ENCODE measurements around the gene ALDH8A1. TPM values are rescaled to one million over a fixed set of nuclear protein-coding genes. Genes with fewer than 3 reads are reported as not detected.

Gene ALDH8A1
- total RNA-seq, 1 experiment from 2014 or later: 0.83 TPM

DNA sequence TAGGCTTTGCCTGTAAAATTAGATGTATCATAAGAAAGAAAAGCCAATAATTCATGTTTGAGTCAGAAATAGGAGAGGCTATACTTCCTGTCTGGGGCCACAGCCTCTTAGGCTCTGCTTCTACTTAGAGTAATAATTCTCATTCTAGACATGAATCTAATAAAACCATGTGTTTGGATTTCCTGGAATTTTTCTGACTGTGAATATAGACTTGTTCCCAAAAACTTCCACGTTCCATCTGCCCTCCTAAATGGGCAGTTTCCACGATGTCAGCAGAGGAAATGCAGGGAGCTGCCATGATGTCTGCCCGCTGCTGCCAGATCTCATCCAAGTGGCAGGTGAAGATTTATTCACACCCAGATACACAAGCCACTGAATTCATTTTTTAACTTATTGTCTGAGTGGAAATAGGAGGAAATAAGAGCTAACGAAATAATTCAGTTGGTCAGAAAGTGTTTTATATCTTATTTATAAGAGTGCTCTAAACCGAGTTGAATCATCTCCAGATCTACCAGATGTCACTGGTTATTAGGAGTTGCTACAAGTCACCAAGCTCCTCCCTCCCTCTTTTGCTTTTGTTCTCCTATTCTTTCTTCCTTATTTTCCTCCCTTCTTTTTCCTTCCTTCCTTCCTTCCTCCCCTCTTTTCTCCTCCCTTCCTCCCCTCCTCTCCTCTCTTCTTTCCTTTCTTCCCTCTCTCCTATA is 69.3 kb downstream of the ALDH8A1 start:
- Histone ChIP-seq H2AFZ (no peak overlapping the region), H3K27ac (no peak overlapping the region), H3K9me3 (ENCODE audit: insufficient read depth, low read depth) (no peaks in the 10 kb centered on the region), H3F3A (ENCODE audit: insufficient read depth, low read depth) (no peaks in the 10 kb centered on the region), H3K27me3 (ENCODE audit: insufficient read depth, low read depth) (no peaks in the 10 kb centered on the region), H4K20me1 (ENCODE audit: insufficient read depth) (no peaks in the 10 kb centered on the region), H3K36me3 (ENCODE audit: low read depth) (no peaks in the 10 kb centered on the region), H3K4me1 (replicated peaks; ENCODE audit: insufficient read depth) (no peaks in the 10 kb centered on the region), H3K4me2 (no peak overlapping the region), H3K9me2 (ENCODE audit: insufficient read depth) (0 out of 2 replicates have a peak, but pooled peaks cover 4% of the 10 kb centered on the region), H3K4me3 (no peak overlapping the region), H3K79me2 (ENCODE audit: low read depth) (no peaks in the 10 kb centered on the region)
- BruUV-seq (replicated peaks): no TSS peak
- intact Hi-C loops (cut with micrococcal nuclease; ENCODE audit: unreplicated experiment): no loop called here
- ChIA-PET POLR2A (ENCODE audit: unreplicated experiment) (no interaction called here), CTCF (no interaction called here)
- no peak for DNase-seq
- TF ChIP-seq, protein P1, sequence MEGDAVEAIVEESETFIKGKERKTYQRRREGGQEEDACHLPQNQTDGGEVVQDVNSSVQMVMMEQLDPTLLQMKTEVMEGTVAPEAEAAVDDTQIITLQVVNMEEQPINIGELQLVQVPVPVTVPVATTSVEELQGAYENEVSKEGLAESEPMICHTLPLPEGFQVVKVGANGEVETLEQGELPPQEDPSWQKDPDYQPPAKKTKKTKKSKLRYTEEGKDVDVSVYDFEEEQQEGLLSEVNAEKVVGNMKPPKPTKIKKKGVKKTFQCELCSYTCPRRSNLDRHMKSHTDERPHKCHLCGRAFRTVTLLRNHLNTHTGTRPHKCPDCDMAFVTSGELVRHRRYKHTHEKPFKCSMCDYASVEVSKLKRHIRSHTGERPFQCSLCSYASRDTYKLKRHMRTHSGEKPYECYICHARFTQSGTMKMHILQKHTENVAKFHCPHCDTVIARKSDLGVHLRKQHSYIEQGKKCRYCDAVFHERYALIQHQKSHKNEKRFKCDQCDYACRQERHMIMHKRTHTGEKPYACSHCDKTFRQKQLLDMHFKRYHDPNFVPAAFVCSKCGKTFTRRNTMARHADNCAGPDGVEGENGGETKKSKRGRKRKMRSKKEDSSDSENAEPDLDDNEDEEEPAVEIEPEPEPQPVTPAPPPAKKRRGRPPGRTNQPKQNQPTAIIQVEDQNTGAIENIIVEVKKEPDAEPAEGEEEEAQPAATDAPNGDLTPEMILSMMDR (conservative IDR thresholded peaks at IDR 0.05): no peak
- TF ChIP-seq EZH2 (IDR thresholded peaks at IDR 0.05; ENCODE audit: low read depth): no peak

DNA sequence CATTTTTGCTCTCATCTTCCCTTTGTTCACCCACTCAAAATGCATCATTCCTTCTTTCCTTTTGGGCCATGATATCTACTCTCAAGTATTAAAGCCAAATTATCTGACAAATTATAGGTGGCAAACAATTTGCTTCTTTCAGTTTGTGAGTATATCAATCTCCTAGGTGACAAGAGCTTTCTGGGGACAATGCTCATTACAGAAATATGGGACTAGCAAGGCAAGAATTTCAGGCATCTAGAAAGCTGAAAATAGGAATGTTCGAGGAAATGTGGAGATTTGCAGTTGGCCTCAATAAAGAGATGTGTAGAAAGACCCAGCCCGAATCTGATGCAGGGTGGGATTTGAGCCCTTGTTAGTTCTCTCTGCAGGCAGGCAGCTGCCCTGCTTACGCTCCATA is 71.8 kb downstream of the ALDH8A1 start:
- TF ChIP-seq EZH2 (IDR thresholded peaks at IDR 0.05; ENCODE audit: low read depth): no peak
- TF ChIP-seq, protein P1 (conservative IDR thresholded peaks at IDR 0.05): no peak
- no peaks in the 10 kb centered on the region for H3K27me3 ChIP-seq (ENCODE audit: insufficient read depth, low read depth)
- intact Hi-C loops (cut with micrococcal nuclease; ENCODE audit: unreplicated experiment): no loop called here
- no peak overlapping the region for H3K4me3 ChIP-seq
- H3K9me2 ChIP-seq (ENCODE audit: insufficient read depth): 0 out of 2 replicates have a peak, but pooled peaks cover 4% of the 10 kb centered on the region
- no peak overlapping the region for H3K27ac ChIP-seq
- no peak overlapping the region for H3K4me2 ChIP-seq
- H2AFZ ChIP-seq: no peak overlapping the region
- CTCF ChIA-PET: interaction anchor here (0.6 kb wide), 1 partner anchor 30 kb away, joined by 3 read pairs; no protein-coding TSS in a partner anchor
- no TSS peak for BruUV-seq (replicated peaks)
- H4K20me1 ChIP-seq (ENCODE audit: insufficient read depth): no peaks in the 10 kb centered on the region
- H3K9me3 ChIP-seq (ENCODE audit: insufficient read depth, low read depth): no peaks in the 10 kb centered on the region
- H3K4me1 ChIP-seq (replicated peaks; ENCODE audit: insufficient read depth): no peaks in the 10 kb centered on the region
- H3K79me2 ChIP-seq (ENCODE audit: low read depth): no peaks in the 10 kb centered on the region
- POLR2A ChIA-PET (ENCODE audit: unreplicated experiment): no interaction called here
- H3F3A ChIP-seq (ENCODE audit: insufficient read depth, low read depth): no peaks in the 10 kb centered on the region
- no peak for DNase-seq
- H3K36me3 ChIP-seq (ENCODE audit: low read depth): no peaks in the 10 kb centered on the region

DNA sequence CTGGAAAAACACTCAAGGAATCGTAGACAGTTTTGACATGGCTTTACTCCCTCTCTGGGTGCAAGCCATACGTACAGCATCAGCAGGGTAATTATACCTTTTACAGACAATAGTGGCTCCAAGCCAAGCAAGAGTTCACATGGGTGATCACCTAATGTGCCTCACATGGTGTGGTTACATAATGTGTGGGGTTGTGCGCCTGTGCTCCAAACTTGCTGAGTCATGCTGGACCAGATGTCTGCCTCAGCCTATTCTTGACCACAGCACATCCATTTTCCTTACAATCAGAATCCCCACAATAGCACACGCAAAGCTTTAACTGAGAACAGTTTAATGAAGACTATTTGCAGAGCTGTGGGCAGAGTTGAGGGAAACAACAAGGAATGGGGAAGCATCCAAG is 74.5 kb downstream of the ALDH8A1 start:
- no peaks in the 10 kb centered on the region for H3K36me3 ChIP-seq (ENCODE audit: low read depth)
- H3K9me2 ChIP-seq (ENCODE audit: insufficient read depth): 0 out of 2 replicates have a peak, but pooled peaks cover 4% of the 10 kb centered on the region
- H3K4me2 ChIP-seq: no peak overlapping the region
- TF ChIP-seq, protein P1 (conservative IDR thresholded peaks at IDR 0.05): no peak
- no peak for TF ChIP-seq EZH2 (IDR thresholded peaks at IDR 0.05; ENCODE audit: low read depth)
- ChIA-PET POLR2A (ENCODE audit: unreplicated experiment) (no interaction called here), CTCF (no interaction called here)
- H2AFZ ChIP-seq: no peak overlapping the region
- H3K9me3 ChIP-seq (ENCODE audit: insufficient read depth, low read depth): no peaks in the 10 kb centered on the region
- H3K27me3 ChIP-seq (ENCODE audit: insufficient read depth, low read depth): no peaks in the 10 kb centered on the region
- no peak overlapping the region for H3K4me3 ChIP-seq
- intact Hi-C loops (cut with micrococcal nuclease; ENCODE audit: unreplicated experiment): no loop called here
- H3K4me1 ChIP-seq (replicated peaks; ENCODE audit: insufficient read depth): no peaks in the 10 kb centered on the region
- BruUV-seq (replicated peaks): no TSS peak
- H3K79me2 ChIP-seq (ENCODE audit: low read depth): no peaks in the 10 kb centered on the region
- DNase-seq: no peak
- H4K20me1 ChIP-seq (ENCODE audit: insufficient read depth): no peaks in the 10 kb centered on the region
- H3K27ac ChIP-seq: no peak overlapping the region
- H3F3A ChIP-seq (ENCODE audit: insufficient read depth, low read depth): no peaks in the 10 kb centered on the region
